Prostate gland (tissue), 2 donors: Measurements from ENCODE around the gene RGS3.

Experiments used
- POLR2A ChIP-seq: fragments of 450-650 bp; IDR thresholded peaks from one replicate; pipeline ENCODE4 v1.6.1; 2016; ENCODE audit warnings: antibody characterized with exemption, mild to moderate bottlenecking
- POLR2AphosphoS5 ChIP-seq: sonication (generic); formaldehyde crosslinking; IDR thresholded peaks from one replicate; pipeline ENCODE4 v1.6.1; 2017; ENCODE audit warnings: antibody characterized with exemption
- TF ChIP-seq, protein P1 (sequence below), 4 experiments: fragments of 200-600 bp in 2 of 4; fragments of 450-650 bp in 2 of 4; sonication (generic) in 2 of 4; IDR thresholded peaks; 1 replicate in 3 of 4; 2 replicates in 1 of 4; pipeline ENCODE4 v1.5.1; 2016 to 2019; ENCODE audit warnings: antibody characterized with exemption in 4 of 4, mild to moderate bottlenecking in 2 of 4, moderate library complexity in 2 of 4

DNA sequence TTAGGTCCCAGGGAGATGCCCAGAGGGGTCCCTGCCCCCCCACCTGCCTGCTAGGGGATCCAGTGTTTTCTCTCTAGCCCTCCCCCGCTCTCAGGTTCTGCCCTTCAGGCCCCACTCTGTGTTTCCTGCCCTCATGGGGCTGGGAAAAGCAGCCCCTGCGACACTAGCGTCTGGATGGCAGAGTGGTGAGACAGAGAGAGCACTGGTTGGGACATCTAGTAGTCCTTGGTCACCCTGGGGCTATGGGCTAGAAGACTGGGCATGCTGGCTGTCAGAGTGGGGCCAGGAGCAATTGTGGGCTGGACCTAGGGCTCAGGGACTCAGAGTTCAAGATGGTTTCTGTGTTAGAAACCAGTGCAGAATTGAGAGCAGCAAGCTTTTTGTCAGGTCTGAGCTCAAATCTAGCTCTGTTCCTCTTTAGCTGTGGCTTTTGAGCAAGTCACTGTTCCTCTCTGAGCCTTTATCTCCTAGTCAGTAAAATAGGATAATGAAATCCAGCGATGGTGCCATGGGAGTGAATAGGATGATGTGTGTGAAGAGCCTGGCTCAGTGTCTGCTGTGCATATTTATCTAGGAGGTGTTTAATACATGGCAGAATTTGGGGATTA is 39.0 kb downstream of the RGS3 start:
- TF ChIP-seq, protein P1, sequence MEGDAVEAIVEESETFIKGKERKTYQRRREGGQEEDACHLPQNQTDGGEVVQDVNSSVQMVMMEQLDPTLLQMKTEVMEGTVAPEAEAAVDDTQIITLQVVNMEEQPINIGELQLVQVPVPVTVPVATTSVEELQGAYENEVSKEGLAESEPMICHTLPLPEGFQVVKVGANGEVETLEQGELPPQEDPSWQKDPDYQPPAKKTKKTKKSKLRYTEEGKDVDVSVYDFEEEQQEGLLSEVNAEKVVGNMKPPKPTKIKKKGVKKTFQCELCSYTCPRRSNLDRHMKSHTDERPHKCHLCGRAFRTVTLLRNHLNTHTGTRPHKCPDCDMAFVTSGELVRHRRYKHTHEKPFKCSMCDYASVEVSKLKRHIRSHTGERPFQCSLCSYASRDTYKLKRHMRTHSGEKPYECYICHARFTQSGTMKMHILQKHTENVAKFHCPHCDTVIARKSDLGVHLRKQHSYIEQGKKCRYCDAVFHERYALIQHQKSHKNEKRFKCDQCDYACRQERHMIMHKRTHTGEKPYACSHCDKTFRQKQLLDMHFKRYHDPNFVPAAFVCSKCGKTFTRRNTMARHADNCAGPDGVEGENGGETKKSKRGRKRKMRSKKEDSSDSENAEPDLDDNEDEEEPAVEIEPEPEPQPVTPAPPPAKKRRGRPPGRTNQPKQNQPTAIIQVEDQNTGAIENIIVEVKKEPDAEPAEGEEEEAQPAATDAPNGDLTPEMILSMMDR (IDR thresholded peaks at IDR 0.05) = no peak
- no peak for TF ChIP-seq POLR2AphosphoS5
- TF ChIP-seq POLR2A = no peak
